Activated CD8-positive, alpha-beta T cell treated with anti-CD3 and anti-CD28 coated beads, Interleukin-2, amount 10 ng/mL, durations not matched to agents 7 days and 5 days (primary cell): Measurements from ENCODE around the gene ZBTB21. TPM values are rescaled to one million over a fixed set of nuclear protein-coding genes. Genes with fewer than 3 reads are reported as not detected.

Source experiments
- ATAC-seq: fragments of 150-1000 bp; cut with Tn5 transposase; one replicate; pipeline ENCODE4 v1.10.0; 2021; ENCODE audit warnings: moderate library complexity
- CTCF ChIA-PET: fragments of 350-600 bp; sonication (Branson Sonifier 250); formaldehyde crosslinking; loops from one replicate; lab custom pipeline; 2021; ENCODE audit warnings: antibody characterized with exemption; lab: Charles Lee
- POLR2A ChIA-PET: fragments of 350-600 bp; sonication (Branson Sonifier 250); formaldehyde crosslinking; loops from one replicate; lab custom pipeline; 2021; ENCODE audit warnings: antibody characterized with exemption; lab: Charles Lee
- DNase-seq: peaks from one replicate; pipeline ENCODE4 v3.0.0-alpha.2; 2020
- H3K27ac Mint-ChIP-seq: one replicate; pipeline ENCODE4 v1.8.0; 2021; ENCODE audit warnings: mild to moderate bottlenecking, mixed read lengths
- H3K27me3 Mint-ChIP-seq: one replicate; pipeline ENCODE4 v1.8.0; 2021; ENCODE audit warnings: low read depth, mixed read lengths
- H3K36me3 Mint-ChIP-seq: one replicate; pipeline ENCODE4 v1.8.0; 2021; ENCODE audit warnings: low read depth, mixed read lengths
- H3K4me1 Mint-ChIP-seq: one replicate; pipeline ENCODE4 v1.8.0; 2021; ENCODE audit warnings: low read depth, mixed read lengths
- H3K4me3 Mint-ChIP-seq: one replicate; pipeline ENCODE4 v1.8.0; 2021; ENCODE audit warnings: mild to moderate bottlenecking, mixed read lengths
- H3K9me3 Mint-ChIP-seq: one replicate; pipeline ENCODE4 v1.8.0; 2022; ENCODE audit warnings: mixed read lengths; ENCODE audit not compliant: insufficient read depth
- total RNA-seq, 2 experiments: library from RNA; stranded (reverse); gene quantifications; one replicate each; pipeline ENCODE4 v1.2.3, GENCODE V29; 2021

ZBTB21 gene
- total RNA-seq, 2 experiments from 2014 or later: 19.5 to 23.6 TPM

DNA sequence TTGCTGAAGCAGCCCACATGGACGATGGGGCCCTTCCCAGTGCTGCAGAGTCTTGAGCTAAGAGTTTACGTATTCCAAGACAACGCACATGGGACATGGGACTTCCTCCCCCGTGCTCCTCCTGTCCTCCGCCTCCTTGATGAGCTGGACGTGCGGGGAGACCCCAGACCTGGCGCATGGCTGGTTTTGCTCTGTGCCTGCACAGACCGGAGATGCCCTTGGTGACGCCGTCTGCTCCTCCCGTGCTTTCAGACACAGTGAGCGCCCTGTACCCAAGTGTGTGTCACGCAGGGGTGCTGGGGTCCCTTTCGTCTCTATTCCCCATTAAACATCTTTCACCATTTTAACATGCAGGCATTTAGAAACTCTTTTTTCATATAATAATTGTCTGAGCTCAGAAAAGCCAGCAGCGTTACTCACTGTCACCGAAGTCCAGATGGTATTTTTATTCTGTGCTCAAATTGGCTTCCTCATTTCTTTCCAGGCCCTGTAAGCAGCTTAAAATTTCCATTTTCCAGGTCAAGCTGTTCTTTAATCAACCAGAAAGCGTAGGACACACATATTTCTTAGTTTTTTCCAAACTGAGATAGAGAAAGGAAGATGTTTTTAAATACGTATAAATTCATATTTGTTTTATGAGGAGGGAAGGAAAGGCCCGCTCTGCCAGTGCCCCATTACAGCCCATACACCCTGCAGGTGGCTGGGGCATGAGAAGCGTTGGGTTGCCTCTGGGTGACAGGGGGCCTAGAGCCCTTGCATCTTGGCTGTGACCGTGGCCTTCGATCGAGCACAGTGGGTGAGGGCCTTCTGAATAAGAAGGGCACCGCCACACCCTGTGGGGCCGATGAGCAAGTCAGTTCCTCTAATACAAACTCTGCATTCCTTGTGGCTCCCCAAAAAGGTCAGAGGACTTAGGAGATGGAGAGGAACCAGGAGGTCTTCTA is 17.9 kb upstream of the ZBTB21 start:
- peak; percentile 32 for ATAC-seq
- no peaks in the 10 kb centered on the region for H3K4me1 Mint-ChIP-seq
- peaks cover 6% of the 10 kb centered on the region for H3K27me3 Mint-ChIP-seq
- POLR2A ChIA-PET: no interaction called here
- no peaks in the 10 kb centered on the region for H3K36me3 Mint-ChIP-seq
- DNase-seq: no peak
- H3K4me3 Mint-ChIP-seq: no peak overlapping the region
- CTCF ChIA-PET: no interaction called here
- no peaks in the 10 kb centered on the region for H3K9me3 Mint-ChIP-seq
- no peak overlapping the region for H3K27ac Mint-ChIP-seq

DNA sequence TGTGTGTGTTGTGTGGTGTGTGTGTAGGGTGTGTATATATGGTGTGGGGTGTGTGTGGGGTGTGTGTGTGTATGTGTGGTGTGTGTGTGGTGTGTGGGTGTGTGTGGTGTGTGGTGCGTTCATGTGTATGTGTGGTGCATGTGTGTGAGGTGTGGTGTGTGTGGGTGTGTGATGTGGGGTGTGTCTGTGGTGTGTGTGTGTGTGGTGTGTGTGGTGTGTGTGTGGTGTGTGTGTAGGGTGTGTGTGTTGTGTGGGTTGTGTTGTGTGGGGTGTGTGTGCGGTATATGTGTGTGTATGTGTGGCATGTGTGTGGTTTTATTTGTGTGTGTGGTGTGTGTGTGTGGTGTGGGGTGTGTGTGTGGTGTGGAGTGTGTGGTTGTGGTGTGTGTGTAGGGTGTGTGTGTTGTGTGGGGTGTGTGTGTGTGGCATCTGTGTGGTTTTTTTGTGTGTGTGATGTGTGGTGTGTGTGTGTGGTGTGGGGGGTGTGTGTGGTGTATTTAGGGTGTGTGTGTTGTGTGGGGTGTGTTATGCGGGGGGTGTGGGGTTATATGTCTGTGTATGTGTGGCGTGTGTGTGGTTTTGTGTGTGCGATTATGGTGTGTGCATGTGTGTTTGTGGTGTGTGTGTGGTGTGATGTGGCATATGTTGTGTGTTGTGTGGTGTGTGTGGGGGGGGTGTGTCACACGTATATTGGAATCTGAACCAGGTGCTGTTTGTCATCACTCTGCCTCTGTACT is 17.1 kb upstream of the ZBTB21 start:
- CTCF ChIA-PET: no interaction called here

DNA sequence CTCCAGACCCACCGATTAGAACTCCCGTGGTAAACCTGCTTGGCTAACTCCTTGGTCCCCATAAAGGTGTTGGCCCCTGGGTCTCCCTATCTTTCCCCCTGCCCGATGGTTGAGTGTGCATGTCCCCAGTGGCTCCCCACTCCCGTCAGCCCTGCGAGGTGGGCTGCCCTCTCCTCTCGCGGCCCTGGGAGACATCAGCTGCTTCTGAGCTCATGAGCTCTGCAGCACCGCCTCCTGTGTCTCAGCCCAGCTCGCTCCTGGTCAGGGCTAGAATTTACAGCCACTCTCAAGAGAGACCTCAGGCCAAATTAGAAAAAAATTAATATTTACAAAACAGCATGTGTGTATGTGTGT is 15.9 kb upstream of the ZBTB21 start:
- ChIA-PET POLR2A (no interaction called here), CTCF (no interaction called here)
- H3K27ac Mint-ChIP-seq: no peak overlapping the region

More for the DNA sequence above, 17.1 kb upstream of the ZBTB21 start:
- Mint-ChIP-seq H3K4me1 (no peaks in the 10 kb centered on the region), H3K4me3 (no peak overlapping the region), H3K9me3 (no peaks in the 10 kb centered on the region), H3K27me3 (peaks cover 6% of the 10 kb centered on the region), H3K27ac (no peak overlapping the region), H3K36me3 (no peaks in the 10 kb centered on the region)
- ATAC-seq (no peak), DNase-seq (no peak)
- POLR2A ChIA-PET: no interaction called here

DNA sequence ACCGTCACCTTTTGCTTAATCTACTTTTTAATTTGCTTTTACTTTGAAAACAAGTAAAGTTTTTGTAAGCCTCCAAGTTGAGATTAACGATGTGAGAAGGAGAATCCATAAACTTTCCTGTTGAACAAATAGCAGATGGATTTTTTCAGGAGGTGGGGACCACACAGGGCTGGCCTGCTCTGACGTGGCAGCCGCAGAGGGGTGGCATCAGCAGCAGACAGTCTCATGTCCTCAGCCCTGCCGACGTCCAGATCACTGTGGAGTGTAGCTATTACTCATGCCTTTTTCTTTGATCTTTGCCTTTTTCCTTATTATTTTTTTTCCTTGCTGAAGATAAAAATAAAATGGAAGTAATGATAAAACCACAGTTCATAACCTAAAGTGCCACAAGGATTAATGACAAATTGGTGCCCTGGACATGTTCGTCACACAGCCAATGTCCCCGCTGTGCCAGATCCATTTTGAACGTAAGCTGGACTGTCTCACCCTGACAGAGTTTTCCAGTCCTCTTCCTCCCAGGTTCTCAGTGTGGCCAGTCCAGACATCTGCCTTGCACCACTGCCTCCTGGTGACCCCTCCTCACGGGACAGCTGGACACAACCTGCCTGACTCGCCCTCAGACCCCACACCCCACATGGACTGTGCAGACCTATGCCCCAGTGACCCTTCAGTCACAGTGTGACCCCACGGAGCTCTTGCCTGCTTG is 15.4 kb upstream of the ZBTB21 start:
- H3K27ac Mint-ChIP-seq: no peak overlapping the region
- ChIA-PET POLR2A (no interaction called here), CTCF (no interaction called here)
- H3K4me1 Mint-ChIP-seq: no peaks in the 10 kb centered on the region
- peaks cover 5% of the 10 kb centered on the region for H3K27me3 Mint-ChIP-seq
- H3K9me3 Mint-ChIP-seq: no peaks in the 10 kb centered on the region
- no peak overlapping the region for H3K4me3 Mint-ChIP-seq
- H3K36me3 Mint-ChIP-seq: no peaks in the 10 kb centered on the region
- DNase-seq (no peak), ATAC-seq (no peak)

More for the DNA sequence above, 15.9 kb upstream of the ZBTB21 start:
- H3K27me3 Mint-ChIP-seq: peaks cover 5% of the 10 kb centered on the region
- DNase-seq (no peak), ATAC-seq (no peak)
- H3K9me3 Mint-ChIP-seq: no peaks in the 10 kb centered on the region
- no peaks in the 10 kb centered on the region for H3K4me1 Mint-ChIP-seq
- H3K36me3 Mint-ChIP-seq: no peaks in the 10 kb centered on the region
- no peak overlapping the region for H3K4me3 Mint-ChIP-seq

DNA sequence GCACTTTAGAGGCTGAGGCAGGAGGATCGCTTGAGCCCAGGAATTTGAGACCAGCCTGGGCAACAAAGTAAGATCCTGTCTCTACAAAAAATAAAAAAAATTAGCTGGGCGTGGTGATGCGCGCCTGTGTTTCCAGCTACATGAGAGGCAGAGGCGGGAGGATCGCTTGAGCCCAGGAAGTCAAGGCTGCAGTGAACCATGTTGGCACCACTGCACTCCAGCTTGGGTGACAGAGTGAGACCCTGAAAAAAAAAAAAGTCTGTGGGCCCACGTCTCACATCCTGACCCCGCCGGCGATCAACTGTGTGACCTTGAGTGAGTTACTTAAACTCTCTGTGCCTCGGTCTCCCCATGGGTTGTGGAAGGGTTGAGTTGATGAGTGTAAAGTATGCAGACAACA is 12.7 kb upstream of the ZBTB21 start:
- no peaks in the 10 kb centered on the region for H3K4me1 Mint-ChIP-seq
- no peaks in the 10 kb centered on the region for H3K36me3 Mint-ChIP-seq
- H3K27ac Mint-ChIP-seq: no peak overlapping the region
- ChIA-PET POLR2A (no interaction called here), CTCF (no interaction called here)
- ATAC-seq (no peak), DNase-seq (no peak)
- no peaks in the 10 kb centered on the region for H3K9me3 Mint-ChIP-seq
- H3K4me3 Mint-ChIP-seq: no peak overlapping the region
- H3K27me3 Mint-ChIP-seq: peaks cover 7% of the 10 kb centered on the region

DNA sequence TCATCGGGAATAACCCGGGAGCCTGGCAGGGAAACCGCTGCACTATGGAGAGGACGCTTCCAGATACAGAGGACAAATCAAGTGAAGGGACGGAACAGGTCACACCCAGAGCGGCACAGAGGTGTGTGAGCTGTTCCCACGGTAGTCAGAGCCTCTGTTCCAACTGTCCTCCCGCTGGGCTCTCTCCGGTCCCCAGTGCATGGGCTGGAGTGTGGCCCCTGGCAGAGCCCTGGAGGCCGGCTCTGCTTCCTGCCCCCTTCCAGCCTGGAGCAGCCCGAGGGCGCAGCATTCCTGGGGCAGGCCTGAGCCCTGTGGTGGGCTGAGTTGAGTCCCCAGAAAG is 11.9 kb upstream of the ZBTB21 start:
- Mint-ChIP-seq H3K9me3 (no peaks in the 10 kb centered on the region), H3K27ac (no peak overlapping the region), H3K27me3 (peaks cover 7% of the 10 kb centered on the region), H3K4me1 (no peaks in the 10 kb centered on the region), H3K4me3 (no peak overlapping the region), H3K36me3 (no peaks in the 10 kb centered on the region)
- DNase-seq (no peak), ATAC-seq (no peak)
- CTCF ChIA-PET: no interaction called here
- POLR2A ChIA-PET: no interaction called here

DNA sequence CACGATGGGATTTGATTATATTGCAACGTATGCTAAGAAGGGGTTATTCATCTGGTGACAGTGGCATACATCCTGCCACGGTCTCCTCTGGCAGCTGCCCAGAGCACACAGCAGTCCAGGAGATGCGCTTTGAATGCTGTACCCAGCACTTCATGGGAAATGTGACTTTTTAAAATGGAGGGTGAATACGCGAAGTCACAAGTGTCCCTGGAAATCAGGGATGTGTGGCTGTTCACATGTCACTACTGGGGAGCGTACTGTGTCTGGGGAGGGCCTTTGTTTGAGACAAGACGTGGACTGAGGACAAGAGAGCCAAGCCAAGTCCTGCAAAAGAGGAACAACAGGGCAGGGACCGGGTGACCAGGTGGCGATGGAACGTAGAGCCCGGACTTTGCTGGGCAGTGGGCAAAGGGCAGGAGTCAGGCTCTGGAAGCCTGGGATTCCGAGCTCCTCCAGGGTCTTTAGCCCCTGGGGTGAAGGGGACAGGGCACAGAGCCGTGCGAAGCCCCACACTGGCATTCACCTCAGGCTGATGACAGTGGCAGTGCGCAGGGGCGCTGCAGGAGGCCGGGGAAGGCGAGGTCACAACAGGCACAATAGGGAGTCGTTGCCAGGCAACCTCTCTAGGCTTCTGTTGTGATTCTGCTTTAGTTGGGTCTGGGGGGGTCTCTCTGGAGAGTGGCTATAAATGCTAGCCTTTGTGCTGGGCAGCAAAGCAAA is 11.4 kb upstream of the ZBTB21 start:
- no peaks in the 10 kb centered on the region for H3K9me3 Mint-ChIP-seq
- no peak overlapping the region for H3K27ac Mint-ChIP-seq
- H3K4me3 Mint-ChIP-seq: no peak overlapping the region
- DNase-seq: no peak
- no peak for ATAC-seq
- ChIA-PET POLR2A (no interaction called here), CTCF (no interaction called here)
- H3K4me1 Mint-ChIP-seq: no peaks in the 10 kb centered on the region
- peaks cover 7% of the 10 kb centered on the region for H3K27me3 Mint-ChIP-seq
- no peaks in the 10 kb centered on the region for H3K36me3 Mint-ChIP-seq

DNA sequence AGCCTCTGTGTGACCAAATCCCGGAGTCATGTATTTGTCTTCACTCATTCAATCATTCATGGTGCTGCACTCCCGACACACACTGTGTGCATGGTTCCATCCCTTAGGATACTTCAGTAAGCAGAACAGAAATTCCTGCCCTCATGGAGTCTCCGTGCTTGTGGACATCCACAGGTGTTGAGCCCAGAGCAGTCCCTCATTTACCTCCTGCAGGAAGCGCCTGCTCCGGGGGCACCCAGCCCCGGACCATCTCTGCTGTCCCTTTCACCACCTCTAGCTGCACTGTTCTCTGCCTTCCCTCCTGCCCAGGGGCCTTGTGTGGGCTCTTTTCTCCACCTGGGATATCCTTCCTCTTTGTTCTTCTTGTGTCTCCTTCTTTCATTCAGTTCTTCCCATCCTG is 9.5 kb upstream of the ZBTB21 start:
- Mint-ChIP-seq H3K27me3 (peaks cover 5% of the 10 kb centered on the region), H3K9me3 (no peaks in the 10 kb centered on the region), H3K36me3 (no peaks in the 10 kb centered on the region), H3K4me1 (no peaks in the 10 kb centered on the region), H3K4me3 (no peak overlapping the region), H3K27ac (no peak overlapping the region)
- no peak for ATAC-seq
- DNase-seq: no peak
- ChIA-PET CTCF (no interaction called here), POLR2A (no interaction called here)

DNA sequence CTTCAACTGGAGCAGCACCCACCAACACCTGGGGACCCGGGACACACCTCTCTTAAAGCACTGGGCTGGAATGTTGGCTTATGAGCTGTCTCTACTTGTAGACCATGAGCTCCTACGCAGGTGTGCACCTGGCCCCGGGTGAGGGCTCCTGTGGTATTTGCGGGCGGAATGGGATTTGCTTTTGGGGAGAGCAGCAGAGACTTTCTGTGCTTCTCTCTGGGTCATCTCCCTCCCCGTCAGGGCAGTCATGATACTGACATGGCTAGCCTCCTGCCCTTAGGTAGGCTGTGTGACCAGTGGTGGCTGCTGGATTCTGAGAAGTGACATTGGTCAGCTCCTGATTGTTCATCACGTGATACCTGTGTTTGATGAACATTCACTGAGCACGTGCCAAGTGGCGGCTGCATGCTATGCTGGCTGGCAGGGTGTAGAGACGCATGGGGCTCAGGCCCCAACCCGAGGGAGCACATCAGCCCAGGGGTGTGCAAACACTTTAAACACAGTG is 9.0 kb upstream of the ZBTB21 start:
- Mint-ChIP-seq H3K36me3 (no peaks in the 10 kb centered on the region), H3K4me3 (no peak overlapping the region), H3K9me3 (no peaks in the 10 kb centered on the region), H3K4me1 (no peaks in the 10 kb centered on the region), H3K27ac (no peak overlapping the region), H3K27me3 (peaks cover 3% of the 10 kb centered on the region)
- CTCF ChIA-PET: no interaction called here
- POLR2A ChIA-PET: no interaction called here
- no peak for ATAC-seq
- no peak for DNase-seq

DNA sequence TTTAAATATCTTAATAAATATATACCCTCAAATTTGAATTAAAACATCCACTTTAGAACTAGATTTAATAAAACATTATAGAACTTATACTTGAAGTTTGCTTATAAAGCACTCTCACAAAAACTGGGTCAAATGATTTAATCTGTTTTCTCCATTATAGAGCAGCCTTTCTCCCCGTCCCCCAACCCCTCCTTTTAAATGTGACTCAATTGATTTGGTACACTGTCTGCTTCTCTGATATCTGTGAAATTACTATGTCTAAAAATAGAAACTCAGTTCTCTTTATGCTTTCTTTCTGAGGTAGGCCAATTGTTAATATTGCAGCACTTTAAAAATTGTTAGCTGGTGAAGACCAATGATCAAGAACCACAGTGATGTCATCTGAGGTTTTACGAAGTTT is 6.9 kb upstream of the ZBTB21 start:
- CTCF ChIA-PET: no interaction called here
- H3K27me3 Mint-ChIP-seq: peaks cover 20% of the 10 kb centered on the region

DNA sequence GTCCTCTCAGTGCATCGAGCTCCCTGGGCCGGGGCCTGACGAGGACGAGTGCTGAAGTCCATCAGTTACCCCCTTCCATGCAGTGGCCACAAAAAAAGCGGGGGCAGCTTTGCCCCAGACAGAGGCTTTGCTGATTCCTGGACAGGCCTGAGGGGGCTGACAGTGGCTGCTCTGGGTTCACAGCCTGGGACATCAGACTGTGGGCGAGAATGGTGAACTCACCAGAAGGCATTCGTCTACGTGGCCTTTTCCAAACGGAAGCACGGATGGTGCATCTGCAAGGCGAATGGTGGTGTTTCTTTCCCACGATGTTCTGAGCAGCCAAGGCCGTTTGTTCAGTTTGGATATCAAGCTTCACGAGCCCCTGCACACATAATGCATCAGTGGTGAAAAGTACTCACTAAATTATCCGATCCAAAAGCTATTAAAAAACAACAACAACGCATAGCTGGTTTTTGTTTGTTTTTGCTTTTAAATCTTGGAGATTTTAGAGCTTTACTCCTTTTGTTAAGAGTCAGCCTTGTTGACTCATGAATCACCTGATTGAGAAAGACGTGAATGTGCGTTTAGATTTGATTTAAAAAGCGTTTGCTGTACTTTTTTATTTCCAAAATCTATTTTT is 6.3 kb upstream of the ZBTB21 start:
- ChIA-PET POLR2A (no interaction called here), CTCF (no interaction called here)
- no peak overlapping the region for H3K4me3 Mint-ChIP-seq
- peaks cover 24% of the 10 kb centered on the region for H3K27me3 Mint-ChIP-seq
- DNase-seq: no peak
- no peaks in the 10 kb centered on the region for H3K9me3 Mint-ChIP-seq
- no peaks in the 10 kb centered on the region for H3K4me1 Mint-ChIP-seq
- no peak overlapping the region for H3K27ac Mint-ChIP-seq
- no peaks in the 10 kb centered on the region for H3K36me3 Mint-ChIP-seq
- no peak for ATAC-seq

More for the DNA sequence above, 6.9 kb upstream of the ZBTB21 start:
- POLR2A ChIA-PET: no interaction called here
- no peak for ATAC-seq
- no peak overlapping the region for H3K4me3 Mint-ChIP-seq
- no peaks in the 10 kb centered on the region for H3K9me3 Mint-ChIP-seq
- no peak overlapping the region for H3K27ac Mint-ChIP-seq
- no peaks in the 10 kb centered on the region for H3K36me3 Mint-ChIP-seq
- DNase-seq: no peak
- no peaks in the 10 kb centered on the region for H3K4me1 Mint-ChIP-seq
